ENCODE measurements around the gene CDH10. TPM values are rescaled to one million over a fixed set of nuclear protein-coding genes. Genes with fewer than 3 reads are reported as not detected.
A peak's percentile ranks its signal among the peaks of the same experiment; 100 is the strongest.

Gene CDH10
- total RNA-seq, 1 experiment from 2014 or later: 0.22 TPM

DNA sequence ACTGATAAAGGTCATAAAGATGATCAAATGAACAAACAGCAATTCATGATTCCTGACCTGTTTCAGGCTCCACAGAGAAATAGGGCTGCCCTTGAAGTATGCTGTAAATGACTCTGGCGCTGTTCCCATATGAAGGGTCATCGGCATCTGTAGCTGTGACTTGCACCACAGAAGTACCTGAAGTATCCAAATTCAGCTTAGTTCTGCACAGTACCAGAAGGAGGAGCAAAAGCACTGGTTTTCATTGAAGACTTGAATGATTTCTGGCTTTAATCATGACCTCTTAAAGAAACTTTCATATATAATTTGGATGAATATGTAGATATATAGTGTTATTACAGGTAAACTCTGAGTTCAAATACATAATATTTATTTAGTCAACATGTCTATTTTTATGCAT lies 109.1 kb downstream of the CDH10 start:
- no peaks in the 10 kb centered on the region for H3K4me1 Mint-ChIP-seq
- no peak overlapping the region for H3K27ac Mint-ChIP-seq
- no peak for DNase-seq (ENCODE audit: low spot score)
- H3K9me3 Mint-ChIP-seq: peaks cover 7% of the 10 kb centered on the region; the same call in 1 of the 2 replicates
- H3K36me3 Mint-ChIP-seq: no peaks in the 10 kb centered on the region
- peak; percentile 48; the same call in 1 of the 2 replicates for ATAC-seq
- TF ChIP-seq JUN (CRISPR knock-in tag; IDR thresholded peaks at IDR 0.05): no peak
- TF ChIP-seq, protein P1, sequence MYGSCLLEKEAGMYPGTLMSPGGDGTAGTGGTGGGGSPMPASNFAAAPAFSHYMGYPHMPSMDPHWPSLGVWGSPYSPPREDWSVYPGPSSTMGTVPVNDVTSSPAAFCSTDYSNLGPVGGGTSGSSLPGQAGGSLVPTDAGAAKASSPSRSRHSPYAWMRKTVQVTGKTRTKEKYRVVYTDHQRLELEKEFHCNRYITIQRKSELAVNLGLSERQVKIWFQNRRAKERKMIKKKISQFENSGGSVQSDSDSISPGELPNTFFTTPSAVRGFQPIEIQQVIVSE (CRISPR knock-in tag; IDR thresholded peaks at IDR 0.05; ENCODE audit: borderline replicate concordance): no peak
- no peak for TF ChIP-seq ZNF138 (CRISPR knock-in tag; conservative IDR thresholded peaks at IDR 0.05)
- no peak for TF ChIP-seq SMAD3 (CRISPR knock-in tag; IDR thresholded peaks at IDR 0.05; ENCODE audit: borderline replicate concordance)
- TF ChIP-seq NFYB (CRISPR knock-in tag; conservative IDR thresholded peaks at IDR 0.05; ENCODE audit: low read depth): no peak
- TF ChIP-seq, protein P2, sequence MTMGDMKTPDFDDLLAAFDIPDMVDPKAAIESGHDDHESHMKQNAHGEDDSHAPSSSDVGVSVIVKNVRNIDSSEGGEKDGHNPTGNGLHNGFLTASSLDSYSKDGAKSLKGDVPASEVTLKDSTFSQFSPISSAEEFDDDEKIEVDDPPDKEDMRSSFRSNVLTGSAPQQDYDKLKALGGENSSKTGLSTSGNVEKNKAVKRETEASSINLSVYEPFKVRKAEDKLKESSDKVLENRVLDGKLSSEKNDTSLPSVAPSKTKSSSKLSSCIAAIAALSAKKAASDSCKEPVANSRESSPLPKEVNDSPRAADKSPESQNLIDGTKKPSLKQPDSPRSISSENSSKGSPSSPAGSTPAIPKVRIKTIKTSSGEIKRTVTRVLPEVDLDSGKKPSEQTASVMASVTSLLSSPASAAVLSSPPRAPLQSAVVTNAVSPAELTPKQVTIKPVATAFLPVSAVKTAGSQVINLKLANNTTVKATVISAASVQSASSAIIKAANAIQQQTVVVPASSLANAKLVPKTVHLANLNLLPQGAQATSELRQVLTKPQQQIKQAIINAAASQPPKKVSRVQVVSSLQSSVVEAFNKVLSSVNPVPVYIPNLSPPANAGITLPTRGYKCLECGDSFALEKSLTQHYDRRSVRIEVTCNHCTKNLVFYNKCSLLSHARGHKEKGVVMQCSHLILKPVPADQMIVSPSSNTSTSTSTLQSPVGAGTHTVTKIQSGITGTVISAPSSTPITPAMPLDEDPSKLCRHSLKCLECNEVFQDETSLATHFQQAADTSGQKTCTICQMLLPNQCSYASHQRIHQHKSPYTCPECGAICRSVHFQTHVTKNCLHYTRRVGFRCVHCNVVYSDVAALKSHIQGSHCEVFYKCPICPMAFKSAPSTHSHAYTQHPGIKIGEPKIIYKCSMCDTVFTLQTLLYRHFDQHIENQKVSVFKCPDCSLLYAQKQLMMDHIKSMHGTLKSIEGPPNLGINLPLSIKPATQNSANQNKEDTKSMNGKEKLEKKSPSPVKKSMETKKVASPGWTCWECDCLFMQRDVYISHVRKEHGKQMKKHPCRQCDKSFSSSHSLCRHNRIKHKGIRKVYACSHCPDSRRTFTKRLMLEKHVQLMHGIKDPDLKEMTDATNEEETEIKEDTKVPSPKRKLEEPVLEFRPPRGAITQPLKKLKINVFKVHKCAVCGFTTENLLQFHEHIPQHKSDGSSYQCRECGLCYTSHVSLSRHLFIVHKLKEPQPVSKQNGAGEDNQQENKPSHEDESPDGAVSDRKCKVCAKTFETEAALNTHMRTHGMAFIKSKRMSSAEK (CRISPR knock-in tag; IDR thresholded peaks at IDR 0.05; ENCODE audit: borderline replicate concordance): no peak
- TF ChIP-seq, protein P3, sequence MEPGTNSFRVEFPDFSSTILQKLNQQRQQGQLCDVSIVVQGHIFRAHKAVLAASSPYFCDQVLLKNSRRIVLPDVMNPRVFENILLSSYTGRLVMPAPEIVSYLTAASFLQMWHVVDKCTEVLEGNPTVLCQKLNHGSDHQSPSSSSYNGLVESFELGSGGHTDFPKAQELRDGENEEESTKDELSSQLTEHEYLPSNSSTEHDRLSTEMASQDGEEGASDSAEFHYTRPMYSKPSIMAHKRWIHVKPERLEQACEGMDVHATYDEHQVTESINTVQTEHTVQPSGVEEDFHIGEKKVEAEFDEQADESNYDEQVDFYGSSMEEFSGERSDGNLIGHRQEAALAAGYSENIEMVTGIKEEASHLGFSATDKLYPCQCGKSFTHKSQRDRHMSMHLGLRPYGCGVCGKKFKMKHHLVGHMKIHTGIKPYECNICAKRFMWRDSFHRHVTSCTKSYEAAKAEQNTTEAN (CRISPR knock-in tag; IDR thresholded peaks at IDR 0.05): no peak
- no peak for TF ChIP-seq CREM (CRISPR knock-in tag; IDR thresholded peaks at IDR 0.05)
- no peak for TF ChIP-seq TCF7 (CRISPR knock-in tag; IDR thresholded peaks at IDR 0.05; ENCODE audit: low read depth)
- POLR2A ChIA-PET: no interaction called here
- no peak overlapping the region for H3K4me3 Mint-ChIP-seq
- no peaks in the 10 kb centered on the region for H3K27me3 Mint-ChIP-seq (ENCODE audit: low read depth)
- CTCF ChIA-PET: no interaction called here

DNA sequence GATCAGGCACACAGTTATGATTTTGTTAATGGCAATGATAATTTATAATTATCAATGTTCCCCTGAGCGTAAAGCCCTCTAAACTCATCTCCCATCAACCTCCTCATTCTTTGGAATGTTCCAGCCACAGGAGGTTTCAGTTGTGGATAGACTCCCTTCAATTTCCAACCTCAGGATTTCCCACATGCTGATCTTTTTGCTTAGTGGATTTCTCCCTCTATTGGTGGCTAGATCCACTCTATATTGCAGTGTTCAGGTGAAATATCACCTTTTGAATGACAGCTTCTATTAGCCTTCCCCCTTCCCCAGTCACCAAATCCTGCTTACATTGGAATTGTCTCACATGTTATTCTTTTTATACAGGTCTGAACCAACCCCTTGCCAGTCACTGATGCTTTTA lies 113.9 kb downstream of the CDH10 start:
- H3K4me3 Mint-ChIP-seq: no peak overlapping the region
- peaks cover 4% of the 10 kb centered on the region for H3K4me1 Mint-ChIP-seq
- no peak for TF ChIP-seq ZNF219 (CRISPR knock-in tag; IDR thresholded peaks at IDR 0.05; ENCODE audit: borderline replicate concordance)
- TF ChIP-seq ZNF138 (CRISPR knock-in tag; conservative IDR thresholded peaks at IDR 0.05): no peak
- no peak for TF ChIP-seq CBFB (CRISPR knock-in tag; IDR thresholded peaks at IDR 0.05; ENCODE audit: low read depth)
- TF ChIP-seq IRF2 (CRISPR knock-in tag; IDR thresholded peaks at IDR 0.05; ENCODE audit: borderline replicate concordance, low read depth): no peak
- no peak for TF ChIP-seq JUN (CRISPR knock-in tag; IDR thresholded peaks at IDR 0.05)
- no peak for TF ChIP-seq CREB1 (CRISPR knock-in tag; IDR thresholded peaks at IDR 0.05)
- TF ChIP-seq, protein P3 (CRISPR knock-in tag; IDR thresholded peaks at IDR 0.05): no peak
- TF ChIP-seq CREM (CRISPR knock-in tag; IDR thresholded peaks at IDR 0.05): no peak
- TF ChIP-seq, protein P4, sequence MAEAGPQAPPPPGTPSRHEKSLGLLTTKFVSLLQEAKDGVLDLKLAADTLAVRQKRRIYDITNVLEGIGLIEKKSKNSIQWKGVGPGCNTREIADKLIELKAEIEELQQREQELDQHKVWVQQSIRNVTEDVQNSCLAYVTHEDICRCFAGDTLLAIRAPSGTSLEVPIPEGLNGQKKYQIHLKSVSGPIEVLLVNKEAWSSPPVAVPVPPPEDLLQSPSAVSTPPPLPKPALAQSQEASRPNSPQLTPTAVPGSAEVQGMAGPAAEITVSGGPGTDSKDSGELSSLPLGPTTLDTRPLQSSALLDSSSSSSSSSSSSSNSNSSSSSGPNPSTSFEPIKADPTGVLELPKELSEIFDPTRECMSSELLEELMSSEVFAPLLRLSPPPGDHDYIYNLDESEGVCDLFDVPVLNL (CRISPR knock-in tag; IDR thresholded peaks at IDR 0.05; ENCODE audit: borderline replicate concordance, low read depth): no peak
- TF ChIP-seq, protein P5, sequence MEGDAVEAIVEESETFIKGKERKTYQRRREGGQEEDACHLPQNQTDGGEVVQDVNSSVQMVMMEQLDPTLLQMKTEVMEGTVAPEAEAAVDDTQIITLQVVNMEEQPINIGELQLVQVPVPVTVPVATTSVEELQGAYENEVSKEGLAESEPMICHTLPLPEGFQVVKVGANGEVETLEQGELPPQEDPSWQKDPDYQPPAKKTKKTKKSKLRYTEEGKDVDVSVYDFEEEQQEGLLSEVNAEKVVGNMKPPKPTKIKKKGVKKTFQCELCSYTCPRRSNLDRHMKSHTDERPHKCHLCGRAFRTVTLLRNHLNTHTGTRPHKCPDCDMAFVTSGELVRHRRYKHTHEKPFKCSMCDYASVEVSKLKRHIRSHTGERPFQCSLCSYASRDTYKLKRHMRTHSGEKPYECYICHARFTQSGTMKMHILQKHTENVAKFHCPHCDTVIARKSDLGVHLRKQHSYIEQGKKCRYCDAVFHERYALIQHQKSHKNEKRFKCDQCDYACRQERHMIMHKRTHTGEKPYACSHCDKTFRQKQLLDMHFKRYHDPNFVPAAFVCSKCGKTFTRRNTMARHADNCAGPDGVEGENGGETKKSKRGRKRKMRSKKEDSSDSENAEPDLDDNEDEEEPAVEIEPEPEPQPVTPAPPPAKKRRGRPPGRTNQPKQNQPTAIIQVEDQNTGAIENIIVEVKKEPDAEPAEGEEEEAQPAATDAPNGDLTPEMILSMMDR (IDR thresholded peaks at IDR 0.05): no peak
- no peak for TF ChIP-seq TEAD1 (CRISPR knock-in tag; IDR thresholded peaks at IDR 0.05)
- no peak for TF ChIP-seq SMAD3 (CRISPR knock-in tag; IDR thresholded peaks at IDR 0.05; ENCODE audit: borderline replicate concordance)
- no peak for TF ChIP-seq OVOL2 (CRISPR knock-in tag; IDR thresholded peaks at IDR 0.05; ENCODE audit: borderline replicate concordance)
- TF ChIP-seq, protein P6, sequence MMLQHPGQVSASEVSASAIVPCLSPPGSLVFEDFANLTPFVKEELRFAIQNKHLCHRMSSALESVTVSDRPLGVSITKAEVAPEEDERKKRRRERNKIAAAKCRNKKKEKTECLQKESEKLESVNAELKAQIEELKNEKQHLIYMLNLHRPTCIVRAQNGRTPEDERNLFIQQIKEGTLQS (CRISPR knock-in tag; conservative IDR thresholded peaks at IDR 0.05): no peak
- TF ChIP-seq, protein P1 (CRISPR knock-in tag; IDR thresholded peaks at IDR 0.05; ENCODE audit: borderline replicate concordance): no peak
- no peak for TF ChIP-seq PRRX2 (CRISPR knock-in tag; IDR thresholded peaks at IDR 0.05)
- TF ChIP-seq, protein P7, sequence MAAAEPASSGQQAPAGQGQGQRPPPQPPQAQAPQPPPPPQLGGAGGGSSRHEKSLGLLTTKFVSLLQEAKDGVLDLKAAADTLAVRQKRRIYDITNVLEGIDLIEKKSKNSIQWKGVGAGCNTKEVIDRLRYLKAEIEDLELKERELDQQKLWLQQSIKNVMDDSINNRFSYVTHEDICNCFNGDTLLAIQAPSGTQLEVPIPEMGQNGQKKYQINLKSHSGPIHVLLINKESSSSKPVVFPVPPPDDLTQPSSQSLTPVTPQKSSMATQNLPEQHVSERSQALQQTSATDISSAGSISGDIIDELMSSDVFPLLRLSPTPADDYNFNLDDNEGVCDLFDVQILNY (CRISPR knock-in tag; IDR thresholded peaks at IDR 0.05): no peak
- TF ChIP-seq TCF7 (CRISPR knock-in tag; IDR thresholded peaks at IDR 0.05; ENCODE audit: low read depth): no peak
- no peak for TF ChIP-seq NR3C1 (CRISPR knock-in tag; conservative IDR thresholded peaks at IDR 0.05; ENCODE audit: low read depth)

More for the DNA sequence above, 113.9 kb downstream of the CDH10 start:
- peaks cover 7% of the 10 kb centered on the region; the same call in 1 of the 2 replicates for H3K9me3 Mint-ChIP-seq
- DNase-seq (ENCODE audit: low spot score) (no peak), ATAC-seq (no peak)
- ChIA-PET POLR2A (no interaction called here), CTCF (no interaction called here)
- H3K27me3 Mint-ChIP-seq (ENCODE audit: low read depth): no peaks in the 10 kb centered on the region
- H3K27ac Mint-ChIP-seq: no peak overlapping the region
- H3K36me3 Mint-ChIP-seq: no peaks in the 10 kb centered on the region
